KMS-11 (cell line): ENCODE measurements around the gene UBE2D3.

ENCODE experiments used
- H2AFZ ChIP-seq: fragments of 200-600 bp; sonication (generic); 2 replicates; pipeline ENCODE4 v1.6.1; 2016; ENCODE audit warnings: antibody characterized with exemption, mixed run types, low read depth
- H3K27ac ChIP-seq: fragments of 200-600 bp; sonication (generic); 2 replicates; pipeline ENCODE4 v1.6.1; 2016; ENCODE audit warnings: mild to moderate bottlenecking, mixed run types
- H3K27me3 ChIP-seq: fragments of 200-600 bp; sonication (generic); 2 replicates; pipeline ENCODE4 v1.6.1; 2017; ENCODE audit warnings: mild to moderate bottlenecking, low read depth, mixed run types, moderate library complexity; ENCODE audit not compliant: insufficient read depth
- H3K36me3 ChIP-seq: fragments of 200-600 bp; sonication (generic); 2 replicates; pipeline ENCODE4 v1.6.1; 2017; ENCODE audit warnings: mild to moderate bottlenecking, mixed run types; ENCODE audit not compliant: insufficient read depth
- H3K4me1 ChIP-seq: fragments of 200-600 bp; sonication (generic); 2 replicates; pipeline ENCODE4 v1.6.1; 2016; ENCODE audit warnings: mild to moderate bottlenecking, low read depth, mixed run types; ENCODE audit not compliant: poor library complexity, severe bottlenecking
- H3K4me2 ChIP-seq: fragments of 200-600 bp; sonication (generic); 2 replicates; pipeline ENCODE4 v1.7.0; 2016; ENCODE audit warnings: mild to moderate bottlenecking, mixed run types
- H3K4me3 ChIP-seq: fragments of 200-600 bp; sonication (generic); IDR thresholded peaks from 2 replicates; pipeline ENCODE4 v1.6.1; 2017; ENCODE audit warnings: low read depth, low read length, mixed read lengths; ENCODE audit not compliant: insufficient read depth
- H3K79me2 ChIP-seq: fragments of 200-600 bp; sonication (generic); 2 replicates; pipeline ENCODE4 v1.6.1; 2016; ENCODE audit warnings: low read depth, mixed run types; ENCODE audit not compliant: insufficient read depth
- H3K9ac ChIP-seq: fragments of 200-600 bp; sonication (generic); 2 replicates; pipeline ENCODE4 v1.6.1; 2016; ENCODE audit warnings: mild to moderate bottlenecking, mixed run types
- H4K20me1 ChIP-seq: fragments of 200-600 bp; sonication (generic); 2 replicates; pipeline ENCODE4 v1.6.1; 2016; ENCODE audit warnings: mild to moderate bottlenecking, mixed run types; ENCODE audit not compliant: insufficient read depth
- TF ChIP-seq, protein P1 (sequence below): fragments of 200-600 bp; sonication (generic); conservative IDR thresholded peaks from 2 replicates; pipeline ENCODE4 v1.6.1; 2017; ENCODE audit warnings: low read depth, mild to moderate bottlenecking, antibody characterized with exemption, low read length, moderate library complexity, mixed read lengths

UBE2D3 gene

GRCh38 chr4:102815981-102816380 lies 11.4 kb downstream of the UBE2D3 start:
- Histone ChIP-seq H3K27me3 (no peaks in the 10 kb centered on the region), H3K4me3 (no peak overlapping the region), H3K27ac (no peak overlapping the region), H3K4me2 (no peak overlapping the region), H2AFZ (no peak overlapping the region), H3K9ac (no peak overlapping the region), H3K79me2 (peaks cover 100% of the 10 kb centered on the region), H3K4me1 (peaks cover 81% of the 10 kb centered on the region), H4K20me1 (peaks cover 93% of the 10 kb centered on the region), H3K36me3 (peaks cover 11% of the 10 kb centered on the region; the same call in 1 of the 2 replicates)
- TF ChIP-seq, protein P1, sequence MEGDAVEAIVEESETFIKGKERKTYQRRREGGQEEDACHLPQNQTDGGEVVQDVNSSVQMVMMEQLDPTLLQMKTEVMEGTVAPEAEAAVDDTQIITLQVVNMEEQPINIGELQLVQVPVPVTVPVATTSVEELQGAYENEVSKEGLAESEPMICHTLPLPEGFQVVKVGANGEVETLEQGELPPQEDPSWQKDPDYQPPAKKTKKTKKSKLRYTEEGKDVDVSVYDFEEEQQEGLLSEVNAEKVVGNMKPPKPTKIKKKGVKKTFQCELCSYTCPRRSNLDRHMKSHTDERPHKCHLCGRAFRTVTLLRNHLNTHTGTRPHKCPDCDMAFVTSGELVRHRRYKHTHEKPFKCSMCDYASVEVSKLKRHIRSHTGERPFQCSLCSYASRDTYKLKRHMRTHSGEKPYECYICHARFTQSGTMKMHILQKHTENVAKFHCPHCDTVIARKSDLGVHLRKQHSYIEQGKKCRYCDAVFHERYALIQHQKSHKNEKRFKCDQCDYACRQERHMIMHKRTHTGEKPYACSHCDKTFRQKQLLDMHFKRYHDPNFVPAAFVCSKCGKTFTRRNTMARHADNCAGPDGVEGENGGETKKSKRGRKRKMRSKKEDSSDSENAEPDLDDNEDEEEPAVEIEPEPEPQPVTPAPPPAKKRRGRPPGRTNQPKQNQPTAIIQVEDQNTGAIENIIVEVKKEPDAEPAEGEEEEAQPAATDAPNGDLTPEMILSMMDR, result no peak

DNA sequence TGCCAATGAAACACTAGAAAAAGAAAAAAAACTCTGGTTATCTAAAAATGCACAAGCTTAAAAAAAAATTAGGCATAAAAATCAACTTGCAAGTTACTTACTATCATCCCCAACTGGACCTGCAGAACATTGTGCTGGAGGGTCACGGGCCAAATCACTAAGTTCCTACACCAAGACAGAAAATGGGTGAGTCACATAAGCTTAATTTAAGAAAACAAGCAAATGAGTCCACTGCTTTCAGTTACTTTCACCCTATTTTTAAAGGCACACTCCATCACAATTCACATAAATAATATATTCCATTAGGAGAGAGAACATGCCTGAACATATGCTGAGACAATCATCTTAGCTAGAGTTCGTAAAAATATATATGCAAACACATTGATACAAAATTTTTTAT lies 17.7 kb downstream of the UBE2D3 start:
- peaks cover 34% of the 10 kb centered on the region; the same call in 1 of the 2 replicates for H3K36me3 ChIP-seq
- no peak overlapping the region for H2AFZ ChIP-seq
- H3K4me1 ChIP-seq, result peaks cover 58% of the 10 kb centered on the region
- no peak overlapping the region for H3K4me3 ChIP-seq
- TF ChIP-seq, protein P1, result no peak
- peaks cover 66% of the 10 kb centered on the region for H4K20me1 ChIP-seq
- H3K4me2 ChIP-seq, result no peak overlapping the region
- H3K27ac ChIP-seq, result no peak overlapping the region
- no peaks in the 10 kb centered on the region for H3K27me3 ChIP-seq
- peaks cover 100% of the 10 kb centered on the region for H3K79me2 ChIP-seq
- H3K9ac ChIP-seq, result no peak overlapping the region

GRCh38 chr4:102809190-102809589 lies 18.2 kb downstream of the UBE2D3 start:
- Histone ChIP-seq H3K4me2 (no peak overlapping the region), H3K36me3 (peaks cover 34% of the 10 kb centered on the region; the same call in 1 of the 2 replicates), H3K4me3 (no peak overlapping the region), H3K9ac (no peak overlapping the region), H3K27me3 (no peaks in the 10 kb centered on the region), H3K4me1 (peaks cover 58% of the 10 kb centered on the region), H3K27ac (no peak overlapping the region), H3K79me2 (peaks cover 98% of the 10 kb centered on the region), H4K20me1 (peaks cover 62% of the 10 kb centered on the region), H2AFZ (no peak overlapping the region)
- TF ChIP-seq, protein P1, result no peak

GRCh38 chr4:102808009-102808408 lies 19.3 kb downstream of the UBE2D3 start:
- peaks cover 48% of the 10 kb centered on the region for H3K4me1 ChIP-seq
- H3K27ac ChIP-seq, result no peak overlapping the region
- H3K79me2 ChIP-seq, result peaks cover 91% of the 10 kb centered on the region
- H3K4me3 ChIP-seq, result no peak overlapping the region
- H3K27me3 ChIP-seq, result no peaks in the 10 kb centered on the region
- H3K4me2 ChIP-seq, result no peak overlapping the region
- TF ChIP-seq, protein P1, result no peak
- H4K20me1 ChIP-seq, result peaks cover 51% of the 10 kb centered on the region
- no peak overlapping the region for H2AFZ ChIP-seq
- peaks cover 32% of the 10 kb centered on the region; the same call in 1 of the 2 replicates for H3K36me3 ChIP-seq
- no peak overlapping the region for H3K9ac ChIP-seq
